ENCODE measurements around the gene IGHMBP2. TPM values are rescaled to one million over a fixed set of nuclear protein-coding genes. Genes with fewer than 3 reads are reported as not detected.

The IGHMBP2 gene
- total RNA-seq, 1 experiment from 2014 or later: 49.1 TPM

GRCh38 chr11:68932933-68933577 lies 29.4 kb downstream of the IGHMBP2 start:
- Mint-ChIP-seq H3K4me3 (ENCODE audit: unreplicated experiment) (no peak overlapping the region), H3K36me3 (ENCODE audit: insufficient read depth, unreplicated experiment) (peaks cover 56% of the 10 kb centered on the region), H3K27me3 (ENCODE audit: insufficient read depth, unreplicated experiment) (no peaks in the 10 kb centered on the region), H3K4me1 (ENCODE audit: low read depth, unreplicated experiment) (no peaks in the 10 kb centered on the region), H3K27ac (ENCODE audit: unreplicated experiment) (no peak overlapping the region), H3K9me3 (ENCODE audit: unreplicated experiment) (no peaks in the 10 kb centered on the region)
- intact Hi-C loops (cut with micrococcal nuclease; ENCODE audit: unreplicated experiment): no loop called here
- ChIA-PET POLR2A (no interaction called here), CTCF (interaction anchor here (0.6 kb wide), 1 partner anchor 46 kb away, joined by 3 read pairs; no protein-coding TSS in a partner anchor)
- Histone ChIP-seq H3K9me3 (no peaks in the 10 kb centered on the region), H3K36me3 (ENCODE audit: control insufficient read depth, insufficient read depth, low read length) (peaks cover 4% of the 10 kb centered on the region; the same call in 1 of the 2 replicates), H3K4me1 (no peaks in the 10 kb centered on the region), H3K27me3 (replicated peaks; ENCODE audit: control insufficient read depth, insufficient read depth, low read length) (no peaks in the 10 kb centered on the region), H3K4me3 (ENCODE audit: low read depth, low read length) (no peak overlapping the region)
- no peak for TF ChIP-seq CTCF (IDR thresholded peaks at IDR 0.05; ENCODE audit: insufficient read depth in 1 of 2, low read depth in 1 of 2, low read length in 1 of 2, severe bottlenecking in 1 of 2, unreplicated experiment in 1 of 2)
- DNase-seq: no peak
- BruUV-seq (replicated peaks): no TSS peak

- ChIA-PET POLR2A (interaction anchor here (0.5 kb wide), 1 partner anchor 22 kb away, joined by 3 read pairs; no protein-coding TSS in a partner anchor), CTCF (interaction anchor here (0.6 kb wide), 1 partner anchor 45 kb away, joined by 3 read pairs; no protein-coding TSS in a partner anchor)
- no peaks in the 10 kb centered on the region for H3K27me3 ChIP-seq (replicated peaks; ENCODE audit: control insufficient read depth, insufficient read depth, low read length)
- DNase-seq: no peak
- H3K36me3 Mint-ChIP-seq (ENCODE audit: insufficient read depth, unreplicated experiment): peaks cover 59% of the 10 kb centered on the region
- no peak for TF ChIP-seq CTCF (IDR thresholded peaks at IDR 0.05; ENCODE audit: insufficient read depth in 1 of 2, low read depth in 1 of 2, low read length in 1 of 2, severe bottlenecking in 1 of 2, unreplicated experiment in 1 of 2)
- H3K9me3 ChIP-seq: no peaks in the 10 kb centered on the region
- intact Hi-C loops (cut with micrococcal nuclease; ENCODE audit: unreplicated experiment): no loop called here
- no peaks in the 10 kb centered on the region for H3K4me1 ChIP-seq
- H3K27ac Mint-ChIP-seq (ENCODE audit: unreplicated experiment): no peak overlapping the region
- no peaks in the 10 kb centered on the region for H3K4me1 Mint-ChIP-seq (ENCODE audit: low read depth, unreplicated experiment)
- no peaks in the 10 kb centered on the region for H3K27me3 Mint-ChIP-seq (ENCODE audit: insufficient read depth, unreplicated experiment)
- H3K4me3 ChIP-seq (ENCODE audit: low read depth, low read length): no peak overlapping the region
- H3K36me3 ChIP-seq (ENCODE audit: control insufficient read depth, insufficient read depth, low read length): peaks cover 7% of the 10 kb centered on the region
- H3K4me3 Mint-ChIP-seq (ENCODE audit: unreplicated experiment): no peak overlapping the region
- BruUV-seq (replicated peaks): no TSS peak
- H3K9me3 Mint-ChIP-seq (ENCODE audit: unreplicated experiment): no peaks in the 10 kb centered on the region
These were observed 30.1 kb downstream of the IGHMBP2 start for GRCh38 chr11:68933605-68934320.

GRCh38 chr11:68934321-68934645 lies 30.6 kb downstream of the IGHMBP2 start:
- CTCF ChIA-PET: no interaction called here
- H3K4me1 Mint-ChIP-seq (ENCODE audit: low read depth, unreplicated experiment): no peaks in the 10 kb centered on the region
- no peak for TF ChIP-seq CTCF (IDR thresholded peaks at IDR 0.05; ENCODE audit: insufficient read depth in 1 of 2, low read depth in 1 of 2, low read length in 1 of 2, severe bottlenecking in 1 of 2, unreplicated experiment in 1 of 2)
- H3K4me1 ChIP-seq: no peaks in the 10 kb centered on the region
- intact Hi-C loops (cut with micrococcal nuclease; ENCODE audit: unreplicated experiment): no loop called here
- H3K36me3 ChIP-seq (ENCODE audit: control insufficient read depth, insufficient read depth, low read length): peaks cover 7% of the 10 kb centered on the region
- no peak overlapping the region for H3K4me3 ChIP-seq (ENCODE audit: low read depth, low read length)
- POLR2A ChIA-PET: interaction anchor here (0.5 kb wide), 1 partner anchor 22 kb away, joined by 3 read pairs; no protein-coding TSS in a partner anchor
- H3K27me3 Mint-ChIP-seq (ENCODE audit: insufficient read depth, unreplicated experiment): no peaks in the 10 kb centered on the region
- no peaks in the 10 kb centered on the region for H3K9me3 ChIP-seq
- H3K27ac Mint-ChIP-seq (ENCODE audit: unreplicated experiment): no peak overlapping the region
- no peaks in the 10 kb centered on the region for H3K9me3 Mint-ChIP-seq (ENCODE audit: unreplicated experiment)
- H3K4me3 Mint-ChIP-seq (ENCODE audit: unreplicated experiment): no peak overlapping the region
- peaks cover 64% of the 10 kb centered on the region for H3K36me3 Mint-ChIP-seq (ENCODE audit: insufficient read depth, unreplicated experiment)
- no TSS peak for BruUV-seq (replicated peaks)
- H3K27me3 ChIP-seq (replicated peaks; ENCODE audit: control insufficient read depth, insufficient read depth, low read length): no peaks in the 10 kb centered on the region
- no peak for DNase-seq

All from Caco-2 (cell line).